ENCODE measurements around the gene PARD3B.

DNA sequence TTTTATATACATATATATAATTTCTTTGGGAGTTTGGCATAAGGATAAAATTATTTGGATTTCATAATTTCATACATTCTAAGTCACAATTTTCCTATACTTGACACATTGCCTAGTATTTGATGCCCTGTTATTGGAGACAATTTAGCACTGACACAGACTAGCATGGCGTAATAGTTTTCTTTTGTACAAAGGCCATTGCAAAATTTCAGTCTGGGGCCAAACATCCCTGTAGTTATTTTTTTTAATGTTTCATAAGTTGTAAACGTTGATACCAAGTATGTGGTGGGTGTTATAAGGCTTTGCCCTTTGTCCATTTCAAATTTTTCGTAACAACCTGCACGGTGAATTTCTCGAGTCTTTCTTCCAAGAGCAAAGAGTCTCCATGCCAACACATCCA lies 1041.4 kb downstream of the PARD3B start:
- TF ChIP-seq, protein P1, sequence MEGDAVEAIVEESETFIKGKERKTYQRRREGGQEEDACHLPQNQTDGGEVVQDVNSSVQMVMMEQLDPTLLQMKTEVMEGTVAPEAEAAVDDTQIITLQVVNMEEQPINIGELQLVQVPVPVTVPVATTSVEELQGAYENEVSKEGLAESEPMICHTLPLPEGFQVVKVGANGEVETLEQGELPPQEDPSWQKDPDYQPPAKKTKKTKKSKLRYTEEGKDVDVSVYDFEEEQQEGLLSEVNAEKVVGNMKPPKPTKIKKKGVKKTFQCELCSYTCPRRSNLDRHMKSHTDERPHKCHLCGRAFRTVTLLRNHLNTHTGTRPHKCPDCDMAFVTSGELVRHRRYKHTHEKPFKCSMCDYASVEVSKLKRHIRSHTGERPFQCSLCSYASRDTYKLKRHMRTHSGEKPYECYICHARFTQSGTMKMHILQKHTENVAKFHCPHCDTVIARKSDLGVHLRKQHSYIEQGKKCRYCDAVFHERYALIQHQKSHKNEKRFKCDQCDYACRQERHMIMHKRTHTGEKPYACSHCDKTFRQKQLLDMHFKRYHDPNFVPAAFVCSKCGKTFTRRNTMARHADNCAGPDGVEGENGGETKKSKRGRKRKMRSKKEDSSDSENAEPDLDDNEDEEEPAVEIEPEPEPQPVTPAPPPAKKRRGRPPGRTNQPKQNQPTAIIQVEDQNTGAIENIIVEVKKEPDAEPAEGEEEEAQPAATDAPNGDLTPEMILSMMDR (IDR thresholded peaks at IDR 0.05), result no peak
- no peak for TF ChIP-seq POLR2A (IDR thresholded peaks at IDR 0.05)
